KMS-11 (cell line): Measurements from ENCODE around the gene TOR2A.

Experiments used
- H2AFZ ChIP-seq: fragments of 200-600 bp; sonication (generic); 2 replicates; pipeline ENCODE4 v1.6.1; 2016; ENCODE audit warnings: antibody characterized with exemption, mixed run types, low read depth
- H3K27ac ChIP-seq: fragments of 200-600 bp; sonication (generic); 2 replicates; pipeline ENCODE4 v1.6.1; 2016; ENCODE audit warnings: mild to moderate bottlenecking, mixed run types
- H3K27me3 ChIP-seq: fragments of 200-600 bp; sonication (generic); 2 replicates; pipeline ENCODE4 v1.6.1; 2017; ENCODE audit warnings: mild to moderate bottlenecking, low read depth, mixed run types, moderate library complexity; ENCODE audit not compliant: insufficient read depth
- H3K36me3 ChIP-seq: fragments of 200-600 bp; sonication (generic); 2 replicates; pipeline ENCODE4 v1.6.1; 2017; ENCODE audit warnings: mild to moderate bottlenecking, mixed run types; ENCODE audit not compliant: insufficient read depth
- H3K4me1 ChIP-seq: fragments of 200-600 bp; sonication (generic); 2 replicates; pipeline ENCODE4 v1.6.1; 2016; ENCODE audit warnings: mild to moderate bottlenecking, low read depth, mixed run types; ENCODE audit not compliant: poor library complexity, severe bottlenecking
- H3K4me2 ChIP-seq: fragments of 200-600 bp; sonication (generic); 2 replicates; pipeline ENCODE4 v1.7.0; 2016; ENCODE audit warnings: mild to moderate bottlenecking, mixed run types
- H3K4me3 ChIP-seq: fragments of 200-600 bp; sonication (generic); IDR thresholded peaks from 2 replicates; pipeline ENCODE4 v1.6.1; 2017; ENCODE audit warnings: low read depth, low read length, mixed read lengths; ENCODE audit not compliant: insufficient read depth
- H3K79me2 ChIP-seq: fragments of 200-600 bp; sonication (generic); 2 replicates; pipeline ENCODE4 v1.6.1; 2016; ENCODE audit warnings: low read depth, mixed run types; ENCODE audit not compliant: insufficient read depth
- H3K9ac ChIP-seq: fragments of 200-600 bp; sonication (generic); 2 replicates; pipeline ENCODE4 v1.6.1; 2016; ENCODE audit warnings: mild to moderate bottlenecking, mixed run types
- H4K20me1 ChIP-seq: fragments of 200-600 bp; sonication (generic); 2 replicates; pipeline ENCODE4 v1.6.1; 2016; ENCODE audit warnings: mild to moderate bottlenecking, mixed run types; ENCODE audit not compliant: insufficient read depth
- TF ChIP-seq, protein P1 (sequence below): fragments of 200-600 bp; sonication (generic); conservative IDR thresholded peaks from 2 replicates; pipeline ENCODE4 v1.6.1; 2017; ENCODE audit warnings: low read depth, mild to moderate bottlenecking, antibody characterized with exemption, low read length, moderate library complexity, mixed read lengths

TOR2A gene

GRCh38 chr9:127756233-127756632 lies 21.1 kb upstream of the TOR2A start:
- Histone ChIP-seq H3K4me1 (no peaks in the 10 kb centered on the region), H2AFZ (no peak overlapping the region), H3K9ac (no peak overlapping the region), H4K20me1 (no peaks in the 10 kb centered on the region), H3K27ac (no peak overlapping the region), H3K4me3 (no peak overlapping the region), H3K79me2 (no peaks in the 10 kb centered on the region), H3K27me3 (no peaks in the 10 kb centered on the region), H3K4me2 (no peak overlapping the region), H3K36me3 (no peaks in the 10 kb centered on the region)
- TF ChIP-seq, protein P1, sequence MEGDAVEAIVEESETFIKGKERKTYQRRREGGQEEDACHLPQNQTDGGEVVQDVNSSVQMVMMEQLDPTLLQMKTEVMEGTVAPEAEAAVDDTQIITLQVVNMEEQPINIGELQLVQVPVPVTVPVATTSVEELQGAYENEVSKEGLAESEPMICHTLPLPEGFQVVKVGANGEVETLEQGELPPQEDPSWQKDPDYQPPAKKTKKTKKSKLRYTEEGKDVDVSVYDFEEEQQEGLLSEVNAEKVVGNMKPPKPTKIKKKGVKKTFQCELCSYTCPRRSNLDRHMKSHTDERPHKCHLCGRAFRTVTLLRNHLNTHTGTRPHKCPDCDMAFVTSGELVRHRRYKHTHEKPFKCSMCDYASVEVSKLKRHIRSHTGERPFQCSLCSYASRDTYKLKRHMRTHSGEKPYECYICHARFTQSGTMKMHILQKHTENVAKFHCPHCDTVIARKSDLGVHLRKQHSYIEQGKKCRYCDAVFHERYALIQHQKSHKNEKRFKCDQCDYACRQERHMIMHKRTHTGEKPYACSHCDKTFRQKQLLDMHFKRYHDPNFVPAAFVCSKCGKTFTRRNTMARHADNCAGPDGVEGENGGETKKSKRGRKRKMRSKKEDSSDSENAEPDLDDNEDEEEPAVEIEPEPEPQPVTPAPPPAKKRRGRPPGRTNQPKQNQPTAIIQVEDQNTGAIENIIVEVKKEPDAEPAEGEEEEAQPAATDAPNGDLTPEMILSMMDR: no peak

GRCh38 chr9:127755061-127756060 lies 20.3 kb upstream of the TOR2A start:
- Histone ChIP-seq H3K79me2 (no peaks in the 10 kb centered on the region), H3K4me1 (no peaks in the 10 kb centered on the region), H3K4me2 (no peak overlapping the region), H3K4me3 (no peak overlapping the region), H2AFZ (no peak overlapping the region), H3K9ac (no peak overlapping the region), H3K36me3 (no peaks in the 10 kb centered on the region), H4K20me1 (no peaks in the 10 kb centered on the region), H3K27me3 (no peaks in the 10 kb centered on the region), H3K27ac (no peak overlapping the region)
- TF ChIP-seq, protein P1: no peak

- H3K4me3 ChIP-seq: no peak overlapping the region
- H3K36me3 ChIP-seq: no peaks in the 10 kb centered on the region
- no peak overlapping the region for H2AFZ ChIP-seq
- H3K4me2 ChIP-seq: no peak overlapping the region
- no peaks in the 10 kb centered on the region for H3K27me3 ChIP-seq
- TF ChIP-seq, protein P1: no peak
- no peak overlapping the region for H3K9ac ChIP-seq
- no peaks in the 10 kb centered on the region for H4K20me1 ChIP-seq
- H3K4me1 ChIP-seq: no peaks in the 10 kb centered on the region
- H3K79me2 ChIP-seq: no peaks in the 10 kb centered on the region
- no peak overlapping the region for H3K27ac ChIP-seq
These were observed 19.3 kb upstream of the TOR2A start for GRCh38 chr9:127754099-127755060.

DNA sequence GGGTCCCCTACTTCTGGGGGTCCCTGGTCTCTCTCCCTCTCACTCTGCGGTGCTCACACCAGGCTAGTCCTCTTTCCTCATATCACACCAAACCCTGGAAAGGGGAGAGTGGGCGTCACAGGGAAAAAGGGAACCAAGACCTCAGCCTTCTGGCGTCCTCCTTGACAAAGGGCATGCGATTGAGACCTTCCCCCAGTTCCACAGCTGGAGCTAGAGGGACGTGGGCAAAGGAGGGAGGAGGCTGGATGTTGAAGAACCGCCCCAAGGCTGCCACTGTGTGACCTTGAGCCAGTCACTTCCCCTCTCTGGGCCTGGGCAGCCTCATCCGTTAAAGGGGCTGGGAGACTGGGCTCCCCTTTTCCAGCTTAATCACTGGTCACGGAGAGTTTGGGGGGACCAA lies 18.5 kb upstream of the TOR2A start:
- no peaks in the 10 kb centered on the region for H3K4me1 ChIP-seq
- H4K20me1 ChIP-seq: no peaks in the 10 kb centered on the region
- TF ChIP-seq, protein P1: no peak

More for the DNA sequence above, 18.5 kb upstream of the TOR2A start:
- Histone ChIP-seq H3K4me2 (no peak overlapping the region), H3K79me2 (no peaks in the 10 kb centered on the region), H3K27ac (no peak overlapping the region), H3K36me3 (no peaks in the 10 kb centered on the region), H3K27me3 (no peaks in the 10 kb centered on the region), H3K9ac (no peak overlapping the region), H2AFZ (no peak overlapping the region), H3K4me3 (no peak overlapping the region)
